SK-N-SH treated with all-trans-retinoic acid at 6 μM for 48 hours (cell line): ENCODE results near the gene LIME1.

Source experiments
- ARNTL ChIP-seq: fragments of 450-650 bp; formaldehyde crosslinking; IDR thresholded peaks from 2 replicates; pipeline ENCODE4 v1.5.0; 2020; ENCODE audit warnings: low read depth, mild to moderate bottlenecking, moderate library complexity, borderline replicate concordance
- CREB5 ChIP-seq: fragments of 250-450 bp; sonication (Bioruptor Pico); IDR thresholded peaks from 2 replicates; pipeline ENCODE4 v1.5.1; 2020; ENCODE audit warnings: low read depth, mild to moderate bottlenecking, moderate library complexity
- CSRNP3 ChIP-seq: fragments of 250-450 bp; sonication (Bioruptor Pico); IDR thresholded peaks from 2 replicates; pipeline ENCODE4 v1.5.1; 2021; ENCODE audit warnings: mild to moderate bottlenecking, moderate library complexity
- GLIS3 ChIP-seq: fragments of 250-450 bp; sonication (Bioruptor Pico); IDR thresholded peaks from 2 replicates; pipeline ENCODE4 v1.5.0; 2020; ENCODE audit warnings: mild to moderate bottlenecking, moderate library complexity
- ISL1 ChIP-seq: fragments of 250-450 bp; sonication (Bioruptor Pico); IDR thresholded peaks from 2 replicates; pipeline ENCODE4 v2.1.2; 2022; ENCODE audit warnings: mild to moderate bottlenecking, moderate library complexity
- PATZ1 ChIP-seq: fragments of 250-450 bp; sonication (Bioruptor Pico); IDR thresholded peaks from 2 replicates; pipeline ENCODE4 v1.8.0; 2020; ENCODE audit warnings: mild to moderate bottlenecking, moderate library complexity, borderline replicate concordance
- POU6F1 ChIP-seq: fragments of 250-450 bp; sonication (Bioruptor Pico); IDR thresholded peaks from 2 replicates; pipeline ENCODE4 v1.8.0; 2021; ENCODE audit warnings: low read depth, mild to moderate bottlenecking, moderate library complexity, borderline replicate concordance
- RARB ChIP-seq: fragments of 250-450 bp; sonication (Bioruptor Pico); IDR thresholded peaks from 2 replicates; pipeline ENCODE4 v1.8.0; 2021; ENCODE audit warnings: mild to moderate bottlenecking, moderate library complexity
- TSHZ2 ChIP-seq: fragments of 250-450 bp; sonication (Bioruptor Pico); IDR thresholded peaks from 2 replicates; pipeline ENCODE4 v1.5.0; 2020; ENCODE audit warnings: mild to moderate bottlenecking, moderate library complexity
- ZFP3 ChIP-seq: fragments of 250-450 bp; sonication (Bioruptor Pico); IDR thresholded peaks from 2 replicates; pipeline ENCODE4 v1.5.0; 2020; ENCODE audit warnings: mild to moderate bottlenecking, moderate library complexity
- ZFP30 ChIP-seq: fragments of 450-650 bp; formaldehyde crosslinking; IDR thresholded peaks from 2 replicates; pipeline ENCODE4 v1.5.0; 2022; ENCODE audit warnings: mild to moderate bottlenecking, moderate library complexity
- ZNF565 ChIP-seq: fragments of 450-650 bp; formaldehyde crosslinking; conservative IDR thresholded peaks from 2 replicates; pipeline ENCODE4 v1.5.0; 2020; ENCODE audit warnings: low read depth, mild to moderate bottlenecking, moderate library complexity
- ZNF70 ChIP-seq: fragments of 450-650 bp; formaldehyde crosslinking; IDR thresholded peaks from 2 replicates; pipeline ENCODE4 v1.5.0; 2020; ENCODE audit warnings: mild to moderate bottlenecking, moderate library complexity
- ZNF8 ChIP-seq: fragments of 450-650 bp; formaldehyde crosslinking; IDR thresholded peaks from 2 replicates; pipeline ENCODE4 v1.5.0; 2020; ENCODE audit warnings: mild to moderate bottlenecking, moderate library complexity

- TF ChIP-seq CREB5 (CRISPR knock-in tag) (no peak), ZNF70 (no peak), POU6F1 (CRISPR knock-in tag) (no peak), ZNF565 (CRISPR knock-in tag) (no peak), CSRNP3 (no peak), ZFP3 (CRISPR knock-in tag) (no peak), GLIS3 (CRISPR knock-in tag) (no peak), PATZ1 (no peak), RARB (CRISPR knock-in tag) (no peak), ISL1 (no peak), ARNTL (CRISPR knock-in tag) (no peak), ZNF8 (CRISPR knock-in tag) (no peak), TSHZ2 (CRISPR knock-in tag) (no peak), ZFP30 (CRISPR knock-in tag) (no peak)
Observed at GRCh38 chr20:63782521-63782971, 46.1 kb downstream of the LIME1 start.
